ENCODE data around the gene CFAP45. TPM values are rescaled to one million over a fixed set of nuclear protein-coding genes. Genes with fewer than 3 reads are reported as not detected.

Gene CFAP45
- total and polyA plus RNA-seq, 2 donors from 2014 or later, result 1.0 to 14.2 TPM

DNA sequence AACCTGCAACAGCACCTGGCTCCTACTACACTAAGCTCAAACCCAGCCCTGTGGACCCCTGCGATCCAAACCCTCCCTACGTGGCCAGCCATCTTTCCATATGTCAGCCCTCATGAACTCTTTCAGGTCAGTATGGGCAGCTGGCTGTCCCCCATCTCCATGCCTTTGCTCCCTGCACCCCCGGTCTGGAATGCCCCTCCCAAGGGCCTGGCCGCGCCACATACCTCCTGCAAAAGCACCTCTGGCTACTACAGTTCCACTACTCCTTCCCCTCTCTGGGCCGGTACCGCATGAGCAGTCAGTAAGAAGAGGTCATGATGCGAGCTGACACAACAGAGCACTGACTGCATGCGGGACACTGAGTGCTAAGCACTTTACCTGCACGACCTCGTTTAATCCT lies 35.3 kb upstream of the CFAP45 start:
- no peak for DNase-seq

DNA sequence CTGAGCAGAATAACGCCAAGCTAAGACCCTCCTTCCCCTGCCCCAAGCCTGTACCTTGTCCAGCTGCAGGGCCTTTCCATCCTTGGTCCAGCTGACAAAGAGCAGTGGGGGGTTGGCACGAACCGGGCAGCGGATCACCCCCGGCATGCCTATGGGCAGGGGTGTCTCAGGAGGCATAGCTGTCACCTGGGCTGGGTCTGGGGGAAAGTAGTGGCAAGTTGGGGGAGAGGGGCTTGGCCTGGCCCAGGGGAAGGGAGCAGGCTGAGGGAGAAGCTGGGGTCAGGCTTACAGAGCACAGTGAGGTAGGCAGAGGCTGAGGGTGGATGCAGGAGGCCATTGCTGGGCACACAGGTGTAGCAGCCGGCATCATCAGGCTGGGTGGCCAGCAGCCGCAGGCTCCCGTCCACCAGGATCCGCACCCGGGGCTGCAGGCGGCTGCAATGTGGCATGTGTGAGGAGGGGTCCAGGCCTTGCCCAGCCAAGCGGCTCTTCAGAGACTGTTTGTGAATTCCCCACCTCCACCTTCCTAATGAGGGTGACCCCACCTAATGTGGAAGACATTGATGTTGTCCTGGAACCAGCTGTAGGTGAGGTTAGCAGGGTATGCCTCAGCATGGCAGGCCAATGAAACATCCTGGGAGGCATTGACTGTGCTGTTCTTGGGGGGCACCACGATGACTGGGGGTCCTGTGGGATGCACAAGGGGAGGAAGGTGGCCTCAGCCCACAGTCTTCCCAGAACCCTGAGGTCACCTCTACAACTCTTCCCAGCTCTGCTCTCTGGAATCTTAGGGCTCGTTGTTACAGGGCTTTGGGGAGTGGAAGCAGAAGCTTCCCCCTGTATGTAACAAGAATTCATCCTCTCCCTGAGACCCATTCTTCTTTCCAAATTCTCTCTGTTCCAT lies 34.4 kb upstream of the CFAP45 start:
- Histone ChIP-seq H3K36me3 (ENCODE audit: control insufficient read depth in 2 of 3, insufficient read depth in 3 of 3, low read length in 3 of 3) (no peaks in the 10 kb centered on the region), H3K27me3 (ENCODE audit: control insufficient read depth, insufficient read depth, low read length) (no peaks in the 10 kb centered on the region), H3K9ac (ENCODE audit: low read length in 3 of 3) (no peak overlapping the region), H3K4me1 (ENCODE audit: control insufficient read depth in 2 of 3, insufficient read depth in 2 of 3, low read depth in 1 of 3, low read length in 3 of 3) (peaks cover 0 to 4% (median 0%) of the 10 kb centered on the region in 3 donors), H3K27ac (ENCODE audit: low read depth in 2 of 2, low read length in 2 of 2) (no peak overlapping the region), H3K4me3 (ENCODE audit: low read length in 3 of 3) (no peak overlapping the region), H3K9me3 (ENCODE audit: control insufficient read depth in 2 of 3, insufficient read depth in 1 of 3, low read length in 3 of 3) (no peaks in the 10 kb centered on the region)
- TF ChIP-seq, protein P1, sequence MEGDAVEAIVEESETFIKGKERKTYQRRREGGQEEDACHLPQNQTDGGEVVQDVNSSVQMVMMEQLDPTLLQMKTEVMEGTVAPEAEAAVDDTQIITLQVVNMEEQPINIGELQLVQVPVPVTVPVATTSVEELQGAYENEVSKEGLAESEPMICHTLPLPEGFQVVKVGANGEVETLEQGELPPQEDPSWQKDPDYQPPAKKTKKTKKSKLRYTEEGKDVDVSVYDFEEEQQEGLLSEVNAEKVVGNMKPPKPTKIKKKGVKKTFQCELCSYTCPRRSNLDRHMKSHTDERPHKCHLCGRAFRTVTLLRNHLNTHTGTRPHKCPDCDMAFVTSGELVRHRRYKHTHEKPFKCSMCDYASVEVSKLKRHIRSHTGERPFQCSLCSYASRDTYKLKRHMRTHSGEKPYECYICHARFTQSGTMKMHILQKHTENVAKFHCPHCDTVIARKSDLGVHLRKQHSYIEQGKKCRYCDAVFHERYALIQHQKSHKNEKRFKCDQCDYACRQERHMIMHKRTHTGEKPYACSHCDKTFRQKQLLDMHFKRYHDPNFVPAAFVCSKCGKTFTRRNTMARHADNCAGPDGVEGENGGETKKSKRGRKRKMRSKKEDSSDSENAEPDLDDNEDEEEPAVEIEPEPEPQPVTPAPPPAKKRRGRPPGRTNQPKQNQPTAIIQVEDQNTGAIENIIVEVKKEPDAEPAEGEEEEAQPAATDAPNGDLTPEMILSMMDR (IDR thresholded peaks at IDR 0.05; ENCODE audit: borderline replicate concordance, extremely low read depth, insufficient read depth), result no peak
- intact Hi-C loops (cut with DNase I), result loop anchor here (5.0 kb wide), 1 partner anchor 73 kb away; no protein-coding TSS in a partner anchor
- DNase-seq, result peak in 1 of 5 donors; percentile 51
- FAIRE-seq, result no peak

More for the DNA sequence above, 35.3 kb upstream of the CFAP45 start:
- Histone ChIP-seq H3K4me1 (ENCODE audit: control insufficient read depth in 2 of 3, insufficient read depth in 2 of 3, low read depth in 1 of 3, low read length in 3 of 3) (peaks cover 0 to 4% (median 0%) of the 10 kb centered on the region in 3 donors), H3K4me3 (ENCODE audit: low read length in 3 of 3) (no peak overlapping the region), H3K9ac (ENCODE audit: low read length in 3 of 3) (no peak overlapping the region), H3K27ac (ENCODE audit: low read depth in 2 of 2, low read length in 2 of 2) (no peak overlapping the region), H3K27me3 (ENCODE audit: control insufficient read depth, insufficient read depth, low read length) (no peaks in the 10 kb centered on the region), H3K36me3 (ENCODE audit: control insufficient read depth in 2 of 3, insufficient read depth in 3 of 3, low read length in 3 of 3) (no peaks in the 10 kb centered on the region), H3K9me3 (ENCODE audit: control insufficient read depth in 2 of 3, insufficient read depth in 1 of 3, low read length in 3 of 3) (no peaks in the 10 kb centered on the region)
- TF ChIP-seq, protein P1 (IDR thresholded peaks at IDR 0.05; ENCODE audit: borderline replicate concordance, extremely low read depth, insufficient read depth), result no peak
- intact Hi-C loops (cut with DNase I), result loop anchor here (5.0 kb wide), 1 partner anchor 72 kb away; no protein-coding TSS in a partner anchor
- FAIRE-seq, result no peak

DNA sequence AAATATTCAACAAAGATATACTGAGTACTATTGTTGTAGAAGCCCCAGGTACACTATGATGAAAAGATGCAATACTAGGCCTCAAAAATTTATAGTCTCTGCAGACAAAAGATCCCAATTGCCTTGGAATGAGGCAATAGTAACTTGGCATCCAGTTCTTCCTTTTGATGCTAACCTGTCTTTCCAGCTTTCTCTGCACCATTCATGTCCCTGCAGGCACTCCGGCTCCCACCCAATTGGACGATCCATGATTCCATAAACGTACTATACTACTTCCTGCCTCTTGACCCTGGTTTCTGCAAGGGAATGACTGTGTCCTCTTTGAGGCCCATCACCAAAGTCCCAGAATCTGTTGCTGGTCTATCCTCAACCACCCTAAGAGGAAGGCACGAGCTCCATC lies 33.4 kb upstream of the CFAP45 start:
- FAIRE-seq, result no peak
- Histone ChIP-seq H3K9ac (ENCODE audit: low read length in 3 of 3) (no peak overlapping the region), H3K36me3 (ENCODE audit: control insufficient read depth in 2 of 3, insufficient read depth in 3 of 3, low read length in 3 of 3) (no peaks in the 10 kb centered on the region), H3K9me3 (ENCODE audit: control insufficient read depth in 2 of 3, insufficient read depth in 1 of 3, low read length in 3 of 3) (no peaks in the 10 kb centered on the region), H3K27me3 (ENCODE audit: control insufficient read depth, insufficient read depth, low read length) (no peaks in the 10 kb centered on the region), H3K4me1 (ENCODE audit: control insufficient read depth in 2 of 3, insufficient read depth in 2 of 3, low read depth in 1 of 3, low read length in 3 of 3) (peaks cover 0 to 4% (median 0%) of the 10 kb centered on the region in 3 donors), H3K27ac (ENCODE audit: low read depth in 2 of 2, low read length in 2 of 2) (no peak overlapping the region), H3K4me3 (ENCODE audit: low read length in 3 of 3) (no peak overlapping the region)
- intact Hi-C loops (cut with DNase I), result no loop called here
- TF ChIP-seq, protein P1 (IDR thresholded peaks at IDR 0.05; ENCODE audit: borderline replicate concordance, extremely low read depth, insufficient read depth), result no peak
- no peak for DNase-seq

All from kidney (tissue), 14 donors.